HG03175 (cell line): ENCODE data around the gene NFIL3.
A peak's percentile ranks its signal among the peaks of the same experiment; 100 is the strongest.
"Not testable (repeated sequence)": the region's sequence is repeated elsewhere in the genome, so short reads cannot be mapped to it uniquely, and the experiment has no call there.

ENCODE experiments used
- ATAC-seq: cut with Tn5 transposase; IDR thresholded peaks from one replicate; pipeline ENCODE4 v1.9.1; 2021; ENCODE audit warnings: mild to moderate bottlenecking, moderate library complexity; ENCODE audit not compliant: unreplicated experiment

The NFIL3 gene

DNA sequence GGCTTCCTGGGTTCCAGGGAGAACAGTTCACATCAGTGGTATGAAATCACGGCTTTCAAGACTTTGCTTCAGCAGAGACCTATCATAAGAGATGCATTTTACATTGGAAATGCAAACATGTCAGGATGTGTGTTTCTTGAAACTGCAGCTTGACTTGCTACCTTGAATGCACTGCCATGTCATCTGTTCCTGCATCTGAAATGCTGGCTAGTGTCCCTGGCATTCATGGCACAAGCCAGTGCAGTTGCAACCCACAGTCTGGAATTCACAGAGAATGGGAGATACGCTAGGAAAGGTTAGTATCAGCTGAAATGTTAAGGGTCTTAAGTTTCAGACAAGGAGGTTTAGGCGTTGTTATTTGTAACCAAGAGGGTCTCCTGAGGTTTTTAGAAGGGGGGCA, 24.7 kb downstream of the NFIL3 start:
- ATAC-seq = no peak

DNA sequence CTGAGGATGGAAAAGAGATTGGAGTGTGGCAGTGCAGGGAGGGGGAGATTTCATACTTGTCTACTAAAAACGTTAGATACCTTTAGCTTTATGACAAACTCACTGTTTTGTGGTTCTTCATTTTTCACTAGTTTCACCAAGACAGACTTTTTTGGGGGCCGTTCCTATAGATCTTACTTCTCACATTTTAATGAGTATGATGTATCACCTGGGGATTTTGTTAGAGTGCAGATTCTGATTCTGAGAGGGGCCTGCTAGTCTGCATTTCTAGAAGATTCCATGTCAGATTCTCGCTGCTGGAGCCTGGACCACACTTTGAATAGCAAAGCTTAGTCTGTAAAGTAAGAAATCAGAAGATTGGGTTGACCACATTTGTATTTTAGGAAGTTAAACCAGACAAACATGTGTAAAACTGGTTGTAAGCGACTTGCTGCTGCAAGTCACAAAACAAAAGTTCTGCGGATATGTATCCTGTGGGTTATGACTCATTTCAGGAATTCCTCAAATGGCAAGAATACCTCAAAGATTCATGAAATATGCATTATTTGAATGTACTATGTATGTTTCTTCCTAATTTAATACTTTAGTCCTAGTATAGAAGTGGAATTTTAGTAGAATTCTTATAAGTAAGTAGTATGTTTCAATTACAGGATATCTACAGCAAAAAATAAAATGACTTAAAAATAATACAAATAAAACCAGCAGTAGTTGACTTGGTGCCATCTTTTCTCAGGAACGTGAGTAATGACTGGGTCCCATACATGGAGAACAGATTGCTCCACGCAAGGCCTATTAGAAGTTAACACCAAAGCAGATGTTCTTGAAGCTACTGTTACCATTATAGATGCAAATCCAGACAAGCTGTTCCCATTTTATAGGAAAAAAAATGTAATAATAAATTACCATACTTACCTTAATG, 27.8 kb downstream of the NFIL3 start:
- no peak for ATAC-seq

DNA sequence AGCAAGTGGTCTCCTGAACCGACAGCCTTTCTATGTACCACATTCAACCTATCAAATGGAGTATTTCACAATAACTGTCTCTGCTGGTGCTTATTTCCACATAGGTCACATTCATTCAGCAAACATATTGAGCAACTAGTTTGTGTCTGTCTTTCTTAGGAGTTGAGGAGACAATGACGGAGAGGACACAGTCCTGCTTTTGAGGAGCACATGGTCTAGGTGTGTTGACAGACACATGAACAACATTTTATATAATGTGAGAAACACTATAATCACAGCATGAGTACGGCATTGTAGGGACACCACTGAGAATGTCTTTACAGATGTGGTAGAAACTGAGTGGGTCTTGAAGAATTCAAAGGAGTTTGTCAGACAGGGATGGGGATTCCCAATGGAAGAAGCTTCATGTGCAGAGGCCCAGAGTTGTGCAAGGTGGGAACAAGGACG, 28.5 kb downstream of the NFIL3 start:
- no peak for ATAC-seq

DNA sequence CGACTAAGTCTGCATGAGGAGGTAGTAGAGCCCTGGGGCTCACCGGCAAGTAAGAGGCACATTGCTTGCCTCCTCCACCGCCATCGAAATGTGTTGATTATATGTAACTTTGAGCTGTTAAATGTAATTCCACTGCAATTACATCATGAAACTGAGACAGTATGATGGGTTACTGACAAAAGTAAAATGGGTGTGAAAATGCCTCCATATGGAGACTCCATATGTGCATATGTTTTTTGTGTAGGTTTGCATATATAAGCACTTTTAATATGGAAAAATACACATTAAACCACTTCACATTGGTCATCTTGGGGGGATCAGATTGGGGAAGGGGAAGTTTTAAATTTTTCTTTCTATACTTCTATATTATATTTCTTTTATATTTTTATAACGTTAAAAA, 29.8 kb downstream of the NFIL3 start:
- ATAC-seq = no peak

DNA sequence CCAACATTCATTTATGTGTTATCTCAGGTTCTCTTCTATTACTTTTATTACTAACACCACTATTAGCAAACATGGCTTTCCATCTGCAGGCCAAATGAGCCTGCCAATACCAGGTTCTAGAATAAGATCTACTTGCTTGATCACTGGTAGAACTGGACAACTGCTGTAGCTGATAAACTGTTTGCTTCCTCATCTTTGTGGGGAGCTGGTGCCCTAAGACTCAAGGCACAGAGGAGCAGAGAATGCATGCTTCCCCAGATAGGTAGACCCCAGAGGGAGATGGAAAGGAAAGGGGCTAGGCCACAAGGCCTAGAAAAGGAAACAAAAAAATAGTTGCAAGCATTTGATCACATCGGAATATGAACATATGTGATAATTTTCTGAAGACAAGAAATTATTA, 31.2 kb downstream of the NFIL3 start:
- no peak for ATAC-seq

DNA sequence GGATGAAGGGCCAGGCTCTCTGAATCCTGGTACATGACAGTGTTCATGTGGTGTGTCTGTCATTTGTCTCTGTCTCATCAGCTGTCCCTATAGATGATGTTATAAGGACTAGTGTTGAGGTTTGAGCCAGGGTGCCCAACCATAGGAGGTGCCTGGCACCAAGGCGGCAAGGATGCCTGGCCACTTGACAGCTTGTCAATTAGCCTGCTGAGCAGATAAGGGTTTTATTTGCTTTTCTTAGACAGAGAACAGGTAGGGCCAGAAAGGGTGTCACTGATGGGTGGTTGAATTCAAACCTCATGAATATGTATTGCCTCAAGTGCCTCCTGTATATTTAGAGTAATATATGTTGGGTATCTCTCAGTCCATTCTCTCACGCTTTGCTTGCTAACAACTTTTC, 31.8 kb downstream of the NFIL3 start:
- ATAC-seq = no peak

DNA sequence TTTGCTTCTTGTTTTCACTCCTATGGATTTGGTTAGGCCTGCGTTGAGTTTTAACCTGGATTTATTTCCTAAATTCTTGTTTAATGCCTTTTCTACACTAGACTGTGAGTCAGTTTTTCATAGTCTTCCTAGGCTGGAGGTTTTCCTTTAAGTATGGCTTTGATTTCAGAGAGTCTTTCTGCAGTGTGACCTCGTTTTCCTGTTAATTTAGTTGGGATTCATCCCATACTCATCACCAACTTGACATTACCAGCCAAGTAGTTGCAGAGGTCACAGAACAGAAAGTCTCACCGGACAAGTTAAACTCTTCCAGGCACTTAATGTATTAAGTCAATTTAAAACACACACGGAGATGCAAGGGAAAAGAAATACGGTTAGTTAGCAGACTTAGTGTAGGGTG, 32.2 kb downstream of the NFIL3 start:
- no peak for ATAC-seq

DNA sequence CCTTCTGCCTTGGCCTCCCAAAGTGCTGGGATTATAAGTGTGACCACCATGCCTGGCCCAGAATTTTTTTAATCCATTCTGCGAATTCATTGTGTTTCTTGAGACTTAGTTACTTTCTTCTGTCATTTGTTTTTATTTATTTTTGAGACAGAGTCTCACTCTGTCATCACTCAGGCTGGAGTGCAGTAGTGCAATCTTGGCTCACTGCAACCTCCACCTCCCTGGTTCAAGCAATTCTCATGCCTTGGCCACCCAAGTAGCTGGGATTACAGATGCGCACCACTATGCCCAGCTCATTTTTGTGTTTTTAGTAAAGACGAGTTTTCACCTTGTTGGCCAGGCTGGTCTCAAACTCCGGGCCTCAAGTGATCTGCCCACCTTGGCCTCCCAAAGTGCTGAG, 33.9 kb downstream of the NFIL3 start:
- ATAC-seq = not testable (repeated sequence)

DNA sequence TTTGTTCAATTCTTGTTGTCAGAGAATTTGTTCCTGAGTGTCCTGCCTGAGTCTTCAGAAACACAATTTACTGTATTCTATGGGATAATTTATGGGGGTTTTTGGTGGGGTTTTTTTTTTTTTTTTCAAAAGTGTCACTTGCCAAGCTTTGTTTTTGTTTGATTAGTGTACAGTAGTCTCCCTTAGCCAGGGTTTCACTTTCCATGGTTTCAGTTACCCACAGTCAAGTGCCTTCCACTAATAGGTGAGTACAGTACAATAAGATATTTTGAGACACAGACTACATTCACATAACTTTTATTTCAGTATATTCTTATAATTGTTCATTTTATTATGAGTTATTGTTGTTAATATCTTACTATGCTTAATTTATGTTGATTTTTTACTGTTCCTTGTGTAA, 36.9 kb downstream of the NFIL3 start:
- ATAC-seq = no peak

DNA sequence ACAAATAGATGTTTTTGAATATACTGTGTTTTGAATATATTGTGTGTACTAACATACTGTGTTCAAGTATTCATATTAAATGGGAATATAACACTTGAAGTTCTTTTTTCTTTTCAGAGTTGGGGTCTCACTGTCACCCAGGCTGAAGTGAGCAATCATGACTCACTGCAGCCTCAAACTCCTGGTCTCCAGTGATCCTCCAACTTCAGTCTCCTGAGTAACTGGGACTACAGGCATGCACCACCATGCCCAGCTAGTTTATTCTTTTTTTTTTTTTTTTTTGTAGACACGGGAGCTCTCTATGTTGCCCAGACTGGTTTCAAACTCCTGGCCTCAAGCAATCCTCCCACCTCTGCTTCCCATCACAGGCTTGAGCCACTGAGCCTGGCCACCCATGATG, 38.7 kb downstream of the NFIL3 start:
- ATAC-seq = no peak

DNA sequence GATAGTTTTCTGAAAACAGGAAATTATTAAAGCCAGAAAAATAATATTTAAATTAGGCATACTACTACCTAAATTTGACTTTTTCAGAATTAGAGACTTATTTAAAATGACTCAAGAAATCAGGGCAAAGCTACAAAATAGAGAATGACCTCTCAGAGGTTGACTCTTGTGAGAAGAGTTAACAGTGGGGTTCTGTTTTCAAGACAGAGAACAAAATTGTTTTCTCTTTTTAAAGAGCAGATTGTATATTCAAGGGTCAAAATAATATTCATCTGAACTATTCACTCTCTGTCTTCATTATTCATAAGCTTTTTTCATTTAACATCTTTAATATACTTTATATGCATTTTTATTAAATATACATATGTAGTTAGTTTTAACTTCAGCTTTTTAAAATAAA, 40.1 kb downstream of the NFIL3 start:
- no peak for ATAC-seq

DNA sequence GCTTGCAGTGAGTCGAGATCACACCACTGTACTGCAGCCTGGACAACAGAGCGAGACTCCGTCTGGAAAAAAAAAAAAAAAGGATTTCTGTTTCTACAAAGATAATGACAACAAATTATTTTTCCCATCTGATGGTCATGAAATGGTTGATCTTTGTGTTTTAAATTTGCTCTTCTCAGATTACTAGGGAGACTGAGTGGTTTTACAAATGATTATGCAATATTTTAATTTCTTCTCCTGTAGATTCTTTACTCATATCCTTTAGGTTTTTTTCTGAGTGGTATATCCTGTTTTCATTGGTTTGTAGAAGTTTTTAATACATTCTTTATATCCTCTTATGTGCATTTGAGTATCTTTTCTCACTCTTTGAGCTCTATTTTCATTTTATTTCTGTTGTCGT, 41.3 kb downstream of the NFIL3 start:
- ATAC-seq = no peak

DNA sequence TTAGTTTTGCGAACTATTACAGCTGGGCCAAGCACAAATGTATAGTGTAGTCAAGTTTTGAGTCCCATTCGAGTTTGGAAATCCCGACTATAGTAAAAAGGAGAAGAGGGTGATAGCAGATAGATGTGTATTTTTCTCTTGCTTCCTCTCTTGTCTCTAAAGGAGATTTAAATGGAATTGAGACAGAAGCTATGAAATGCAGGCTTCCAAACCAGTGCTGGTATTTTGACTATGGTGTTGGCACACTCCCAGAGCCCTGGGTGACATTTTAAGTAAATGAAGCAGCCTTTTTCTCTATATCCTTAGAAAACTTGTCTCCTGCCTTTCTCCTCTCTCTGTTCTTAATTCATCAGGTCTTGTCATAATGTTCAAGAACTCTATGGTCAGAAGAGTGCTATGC, 44.2 kb downstream of the NFIL3 start:
- no peak for ATAC-seq

DNA sequence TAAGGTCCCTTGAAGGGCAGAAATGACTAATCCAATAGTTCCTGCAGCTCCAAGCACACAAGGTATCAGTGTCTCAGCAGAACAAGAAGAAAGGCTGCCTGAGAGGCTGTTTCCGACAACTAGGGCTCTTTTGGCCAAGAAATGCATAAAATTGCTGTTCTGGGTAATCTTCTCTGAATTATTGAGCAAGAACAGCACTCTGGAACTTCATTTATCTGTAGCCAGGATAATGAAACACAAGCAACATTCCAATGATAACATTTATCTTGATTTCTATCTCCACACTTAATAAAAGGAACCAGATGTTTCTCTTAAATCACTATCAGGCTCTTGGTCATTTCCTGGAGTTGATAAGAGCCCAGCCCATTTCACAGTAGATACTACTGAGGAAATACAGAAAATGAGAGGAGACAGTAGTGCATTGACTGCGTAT, 44.9 kb downstream of the NFIL3 start:
- no peak for ATAC-seq

DNA sequence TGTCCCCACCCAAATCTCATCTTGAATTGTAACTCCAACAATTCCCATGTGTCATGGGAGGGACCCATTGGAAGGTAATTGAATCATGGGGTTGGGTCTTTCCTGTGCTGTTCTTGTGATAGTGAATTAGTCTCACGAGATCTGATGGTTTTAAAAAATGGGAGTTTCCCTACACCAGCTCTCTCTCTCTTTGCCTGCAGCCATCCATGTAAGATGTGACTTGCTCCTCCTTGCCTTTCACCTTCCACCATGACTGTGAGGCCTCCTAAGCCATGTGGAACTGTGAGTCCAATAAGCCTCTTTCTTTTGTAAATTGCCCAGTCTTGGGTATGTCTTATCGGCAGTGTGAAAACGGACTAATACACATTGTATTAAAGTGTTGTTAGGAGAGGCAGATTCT, 45.6 kb downstream of the NFIL3 start:
- not testable (repeated sequence) for ATAC-seq

DNA sequence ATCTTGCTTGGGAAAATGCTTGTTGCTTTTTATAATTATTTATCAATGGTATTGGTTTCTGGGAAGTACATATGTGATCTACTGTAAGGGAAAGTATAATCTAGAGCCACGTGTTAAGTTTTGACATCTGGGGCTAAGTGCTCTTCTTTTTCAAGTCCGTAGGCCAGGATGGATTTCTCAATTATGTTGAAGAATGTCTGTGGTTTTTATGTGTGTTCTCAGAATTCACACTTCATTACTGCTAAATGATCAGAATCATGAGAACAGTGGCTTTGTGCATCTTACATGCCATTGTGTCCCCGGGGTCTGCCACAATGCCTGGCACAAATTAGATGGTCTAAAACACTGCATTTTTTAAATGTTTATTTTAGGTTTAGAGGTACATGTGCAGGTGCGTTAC, 47.4 kb downstream of the NFIL3 start:
- no peak for ATAC-seq

DNA sequence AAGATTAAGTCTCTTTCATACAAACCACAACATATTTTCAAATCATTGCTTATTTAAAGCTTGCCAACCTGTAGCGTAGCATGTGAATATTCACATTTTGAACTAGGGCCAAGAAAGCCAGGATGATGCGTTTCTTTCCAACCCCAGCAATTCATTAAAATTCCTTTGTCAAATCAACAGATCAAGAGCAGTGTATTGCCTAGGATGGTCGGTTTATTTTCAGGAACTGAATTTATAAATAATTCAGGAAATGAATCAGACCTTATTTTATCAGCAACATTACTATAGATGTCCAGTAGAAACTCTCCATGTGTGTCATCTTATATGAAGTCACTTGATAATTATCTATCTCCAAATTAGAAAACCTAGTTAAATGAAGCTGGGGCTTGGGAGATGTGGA, 48.7 kb downstream of the NFIL3 start:
- no peak for ATAC-seq

DNA sequence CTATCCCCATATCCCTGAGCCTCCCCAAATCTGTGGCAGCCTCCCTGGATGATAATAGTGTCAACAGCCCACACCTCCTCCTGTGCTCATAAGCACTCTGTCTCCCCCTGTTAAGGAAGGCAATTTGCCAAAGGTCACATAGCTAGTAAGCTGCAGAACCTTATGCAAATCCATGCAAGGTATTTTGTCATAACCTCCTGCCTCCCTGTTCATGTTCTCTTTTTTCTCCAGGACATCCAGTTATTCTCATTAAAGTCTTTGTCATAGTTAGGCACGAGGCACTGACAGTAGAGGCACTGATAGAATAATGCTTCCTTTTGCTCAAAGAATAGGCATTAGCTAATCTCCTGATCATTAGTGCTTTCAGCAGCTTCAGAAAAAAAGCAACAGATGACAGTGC, 51.7 kb downstream of the NFIL3 start:
- ATAC-seq = no peak

DNA sequence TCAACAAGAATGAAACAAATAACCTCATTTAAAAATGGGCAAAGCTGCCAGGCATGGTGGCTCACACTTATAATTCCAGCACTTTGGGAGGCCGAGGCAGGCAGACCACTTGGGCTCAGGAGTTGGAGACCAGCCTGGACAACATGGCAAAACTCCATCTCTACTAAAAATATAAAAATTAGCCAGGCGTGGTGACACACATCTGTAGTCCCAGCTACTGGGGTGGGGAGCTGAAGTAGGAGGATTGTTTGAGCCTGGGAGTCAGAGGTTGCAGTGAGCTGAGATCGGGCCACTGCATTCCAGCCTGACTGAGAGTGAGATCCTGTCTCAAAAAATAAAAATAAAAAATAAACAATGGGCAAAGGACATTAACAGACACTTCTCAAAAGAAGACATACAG, 53.6 kb downstream of the NFIL3 start:
- ATAC-seq = not testable (repeated sequence)

DNA sequence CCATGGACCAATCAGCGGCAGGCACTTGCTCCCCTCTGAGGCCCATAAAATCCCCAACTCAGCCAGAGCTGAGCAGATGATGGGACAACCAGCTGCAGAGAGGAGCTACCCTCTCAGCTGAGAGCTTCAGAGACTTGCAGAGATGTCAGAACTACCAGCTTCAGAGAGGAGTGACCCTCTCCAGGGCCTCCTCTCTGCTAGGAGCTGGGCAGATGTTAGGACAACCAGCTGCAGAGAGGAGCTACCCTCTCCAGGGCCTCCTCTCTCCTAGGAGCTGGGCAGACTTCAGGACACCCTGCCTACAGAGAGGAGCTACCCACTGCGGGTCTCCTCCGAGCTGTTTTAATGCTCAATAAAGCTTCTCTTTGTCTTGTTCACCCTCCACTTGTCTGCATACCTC, 58.9 kb downstream of the NFIL3 start:
- ATAC-seq = no peak

DNA sequence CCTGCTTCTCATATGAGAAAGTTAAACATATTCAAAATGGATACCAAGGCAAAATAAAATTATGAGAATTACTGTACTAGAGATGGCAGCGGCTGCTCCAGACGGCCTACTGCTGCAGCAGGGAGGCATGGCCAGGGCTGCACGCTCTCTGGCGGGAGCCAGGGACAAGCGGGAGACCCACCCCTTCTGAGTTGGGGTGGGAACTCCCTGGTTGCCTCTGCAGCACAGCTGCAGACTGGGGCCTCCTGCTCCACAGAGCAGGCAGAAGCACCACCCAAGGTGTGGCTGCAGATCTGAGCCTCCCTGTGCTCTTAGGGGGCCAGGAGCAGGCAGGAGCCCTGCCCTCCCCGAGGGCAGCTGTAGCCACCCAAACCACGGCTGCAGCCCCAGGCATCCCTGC, 59.6 kb downstream of the NFIL3 start:
- no peak for ATAC-seq

DNA sequence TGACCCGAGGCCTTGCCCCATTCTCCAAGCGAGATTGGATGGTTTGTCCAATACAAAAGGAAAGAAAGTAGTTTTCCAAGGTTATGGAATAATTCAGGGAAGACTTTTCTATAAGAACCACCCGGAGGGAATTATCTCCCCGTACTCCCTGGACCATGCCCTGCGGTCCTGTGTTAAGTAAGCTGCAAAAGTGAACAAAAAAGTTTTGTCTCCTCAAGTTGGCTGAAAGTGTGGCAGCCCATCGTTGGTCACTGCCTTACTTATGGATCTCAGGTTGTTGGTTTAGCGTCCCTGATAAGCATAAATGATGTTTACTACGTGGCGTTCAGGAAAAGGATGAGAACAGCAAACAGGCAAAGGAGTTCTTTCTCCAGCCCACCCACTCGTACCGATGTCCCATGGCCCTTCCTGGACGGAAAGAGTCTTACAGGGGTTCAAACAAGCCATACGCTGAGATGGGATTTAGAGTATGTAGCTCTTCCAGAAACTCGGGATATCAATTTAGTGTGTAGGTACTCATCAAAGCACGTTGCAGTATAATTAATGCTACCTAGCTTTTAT, 61.5 kb downstream of the NFIL3 start:
- peak; percentile 15 for ATAC-seq
